GM21723 (cell line): ENCODE measurements around the gene FGF8.
"Not testable (repeated sequence)": the region's sequence is repeated elsewhere in the genome, so short reads cannot be mapped to it uniquely, and the experiment has no call there.

Experiments used
- ATAC-seq: cut with Tn5 transposase; IDR thresholded peaks from one replicate; pipeline ENCODE4 v1.9.1; 2021; ENCODE audit warnings: mild to moderate bottlenecking, moderate library complexity; ENCODE audit not compliant: unreplicated experiment

Gene FGF8

GRCh38 chr10:101775273-101776160 is at the start of gene FGF8:
TSS of gene FGF8 (minus strand) at chr10:101776114. CDS start at chr10:101775900, 214 bp downstream.
- no peak for ATAC-seq

- ATAC-seq, result no peak
These were observed 48.8 kb upstream of the FGF8 start for GRCh38 chr10:101824736-101825135.

GRCh38 chr10:101818872-101819633 is 43.1 kb upstream of the FGF8 start:
- ATAC-seq, result peak; percentile 25

- peak; percentile 84 for ATAC-seq
These were observed 42.4 kb upstream of the FGF8 start, which contains the start of gene OGA for GRCh38 chr10:101818119-101818871. TSS of gene OGA (minus strand) at chr10:101818444. CDS start at chr10:101818022, 422 bp downstream.

GRCh38 chr10:101817337-101818118 is 41.6 kb upstream of the FGF8 start:
- ATAC-seq, result peak; percentile 15

- ATAC-seq, result no peak
These were observed 41.0 kb upstream of the FGF8 start for GRCh38 chr10:101816913-101817336.

GRCh38 chr10:101816376-101816775 is 40.5 kb upstream of the FGF8 start:
- no peak for ATAC-seq

GRCh38 chr10:101814466-101815071 is 38.7 kb upstream of the FGF8 start:
- peak; percentile 22 for ATAC-seq

- no peak for ATAC-seq
These were observed 36.7 kb upstream of the FGF8 start for GRCh38 chr10:101812606-101813005.

- ATAC-seq, result no peak
These were observed 31.2 kb upstream of the FGF8 start for GRCh38 chr10:101807158-101807557.

- ATAC-seq, result no peak
These were observed 27.6 kb upstream of the FGF8 start for GRCh38 chr10:101803511-101803910.

GRCh38 chr10:101797403-101798059 is 21.6 kb upstream of the FGF8 start:
- no peak for ATAC-seq

GRCh38 chr10:101793526-101793925 is 17.6 kb upstream of the FGF8 start:
- no peak for ATAC-seq

GRCh38 chr10:101789686-101790085 is 13.8 kb upstream of the FGF8 start:
- ATAC-seq, result no peak

- ATAC-seq, result not testable (repeated sequence)
These were observed 13.3 kb upstream of the FGF8 start for GRCh38 chr10:101789231-101789630.

- ATAC-seq, result no peak
These were observed 9.9 kb upstream of the FGF8 start for GRCh38 chr10:101785801-101786200.

- ATAC-seq, result no peak
These were observed 8.6 kb upstream of the FGF8 start for GRCh38 chr10:101784558-101784957.

- ATAC-seq, result no peak
These were observed 7.8 kb upstream of the FGF8 start for GRCh38 chr10:101783736-101784118.
